H1 (cell line): Measurements from ENCODE around the gene ENO4. TPM values are rescaled to one million over a fixed set of nuclear protein-coding genes. Genes with fewer than 3 reads are reported as not detected.

ENCODE experiments used
- CTCF ChIA-PET: fragments of 300-600 bp; sonication (Branson Sonifier 250); formaldehyde crosslinking; loops from one replicate; lab custom pipeline; 2021; ENCODE audit not compliant: partially characterized antibody; lab: Charles Lee
- POLR2A ChIA-PET: fragments of 300-600 bp; sonication (Branson Sonifier 250); formaldehyde crosslinking; loops from one replicate; lab custom pipeline; 2021; ENCODE audit warnings: inconsistent platforms; ENCODE audit not compliant: partially characterized antibody; lab: Charles Lee
- DNase-seq, 2 experiments: peaks; one replicate each; pipeline versions ENCODE4 v3.0.0 to v3.0.0-alpha.2; 2010 to 2022; ENCODE audit warnings: low spot score in 2 of 2, low read depth in 1 of 2, mixed read lengths in 1 of 2
- FAIRE-seq: peaks from 2 replicates; lab custom pipeline; 2011; peaks lifted over from hg19 to GRCh38; lab: Jason Lieb, UNC
- H2AFZ ChIP-seq: 2 replicates; pipeline ENCODE4 v1.8.1; 2012; ENCODE audit warnings: low read length, inconsistent platforms
- H2AK5ac ChIP-seq: 2 replicates; pipeline ENCODE4 v1.6.1; 2013; ENCODE audit warnings: low read depth, low read length
- H2BK120ac ChIP-seq: replicated peaks from 2 replicates; pipeline ENCODE3; 2013; ENCODE audit warnings: low read depth, low read length, inconsistent platforms
- H2BK12ac ChIP-seq: 2 replicates; pipeline ENCODE4 v1.6.1; 2013; ENCODE audit warnings: low read depth, low read length
- H2BK15ac ChIP-seq: 2 replicates; pipeline ENCODE4 v1.6.1; 2013; ENCODE audit warnings: low read length
- H2BK20ac ChIP-seq: 2 replicates; pipeline ENCODE4 v1.6.1; 2013; ENCODE audit warnings: low read length
- H2BK5ac ChIP-seq: 2 replicates; pipeline ENCODE4 v1.6.1; 2013; ENCODE audit warnings: low read depth, low read length
- H3K14ac ChIP-seq: 2 replicates; pipeline ENCODE4 v1.6.1; 2013; ENCODE audit warnings: inconsistent platforms; ENCODE audit not compliant: insufficient read length
- H3K18ac ChIP-seq: 2 replicates; pipeline ENCODE4 v1.6.1; 2013; ENCODE audit warnings: low read length; ENCODE audit errors: extremely low read depth
- H3K23ac ChIP-seq: 2 replicates; pipeline ENCODE4 v1.6.1; 2013; ENCODE audit warnings: inconsistent platforms; ENCODE audit not compliant: insufficient read length
- H3K23me2 ChIP-seq: 2 replicates; pipeline ENCODE4 v1.6.1; 2013; ENCODE audit warnings: low read depth, low read length
- H3K27ac ChIP-seq: 2 replicates; pipeline ENCODE4 v1.6.1; 2011; ENCODE audit warnings: low read depth, low read length, inconsistent platforms
- H3K27me3 ChIP-seq, 4 experiments: replicated peaks in 1 of 4; 1 replicate in 1 of 4; 2 replicates in 3 of 4; pipeline versions ENCODE4 v1.6.1 to v1.8.1; 2011 to 2013; ENCODE audit warnings: low read length in 3 of 4, mild to moderate bottlenecking in 3 of 4, inconsistent platforms in 2 of 4, mixed read lengths in 2 of 4, moderate library complexity in 1 of 4; ENCODE audit not compliant: control insufficient read depth in 3 of 4, insufficient read depth in 3 of 4; ENCODE audit errors: extremely low read depth in 1 of 4
- H3K36me3 ChIP-seq, 4 experiments: 2 replicates each; pipeline versions ENCODE4 v1.6.1 to v1.8.1; 2011 to 2013; ENCODE audit warnings: mild to moderate bottlenecking in 4 of 4, low read length in 3 of 4, moderate library complexity in 2 of 4, control low read depth in 1 of 4, inconsistent platforms in 1 of 4; ENCODE audit not compliant: insufficient read depth in 4 of 4, control insufficient read depth in 2 of 4
- H3K4ac ChIP-seq: replicated peaks from 2 replicates; pipeline ENCODE3; 2013; ENCODE audit warnings: low read length, low read depth, mixed read lengths, inconsistent platforms; ENCODE audit not compliant: insufficient read length
- H3K4me1 ChIP-seq, 4 experiments: replicated peaks in 1 of 4; 1 replicate in 1 of 4; 2 replicates in 3 of 4; pipeline versions ENCODE4 v1.6.1 to v1.8.1; 2011 to 2013; ENCODE audit warnings: low read length in 3 of 4, inconsistent platforms in 2 of 4, mixed read lengths in 1 of 4; ENCODE audit not compliant: insufficient read depth in 4 of 4, control insufficient read depth in 3 of 4
- H3K4me2 ChIP-seq, 2 experiments: 2 replicates each; pipeline versions ENCODE4 v1.6.1 to v1.8.1; 2011 to 2013; ENCODE audit warnings: low read depth in 2 of 2, low read length in 2 of 2, control low read depth in 1 of 2, inconsistent platforms in 1 of 2, mild to moderate bottlenecking in 1 of 2; ENCODE audit not compliant: insufficient read depth in 1 of 2
- H3K4me3 ChIP-seq, 4 experiments: fragments of 200-600, 300-600 bp in 1 of 4; sonication (generic), shearing (Covaris generic), sonication (Bioruptor Twin) in 1 of 4; 2 replicates each; pipeline versions ENCODE4 v1.5.1 to v1.8.1; 2011 to 2016; ENCODE audit warnings: low read length in 4 of 4, low read depth in 3 of 4, control low read depth in 2 of 4, inconsistent platforms in 2 of 4, mild to moderate bottlenecking in 2 of 4, mixed read lengths in 1 of 4, moderate library complexity in 1 of 4; ENCODE audit not compliant: insufficient read depth in 2 of 4; ENCODE audit errors: extremely low read depth in 1 of 4
- H3K56ac ChIP-seq: replicated peaks from 2 replicates; pipeline ENCODE3; 2013; ENCODE audit warnings: low read depth, mild to moderate bottlenecking, mixed read lengths, low read length, inconsistent platforms; ENCODE audit not compliant: insufficient read length
- H3K79me1 ChIP-seq: 2 replicates; pipeline ENCODE4 v1.6.1; 2013; ENCODE audit warnings: low read depth, low read length, control low read depth
- H3K79me2 ChIP-seq, 2 experiments: 2 replicates each; pipeline versions ENCODE4 v1.6.1 to v1.8.1; 2012 to 2013; ENCODE audit warnings: low read length in 2 of 2, mild to moderate bottlenecking in 2 of 2, inconsistent platforms in 1 of 2; ENCODE audit not compliant: insufficient read depth in 2 of 2, control insufficient read depth in 1 of 2
- H3K9ac ChIP-seq, 4 experiments: replicated peaks in 1 of 4; 1 replicate in 1 of 4; 2 replicates in 3 of 4; pipeline versions ENCODE4 v1.6.1 to v1.8.1; 2011 to 2013; ENCODE audit warnings: low read depth in 3 of 4, low read length in 3 of 4, control low read depth in 2 of 4, mild to moderate bottlenecking in 2 of 4, moderate library complexity in 2 of 4, inconsistent platforms in 1 of 4; ENCODE audit errors: extremely low read depth in 1 of 4
- H3K9me3 ChIP-seq, 2 experiments: 2 replicates each; pipeline versions ENCODE4 v1.6.1 to v1.8.1; 2012 to 2013; ENCODE audit warnings: mild to moderate bottlenecking in 2 of 2, moderate library complexity in 2 of 2, control low read depth in 1 of 2, inconsistent platforms in 1 of 2, low read depth in 1 of 2, low read length in 1 of 2, mixed read lengths in 1 of 2; ENCODE audit not compliant: insufficient read depth in 2 of 2
- H4K20me1 ChIP-seq, 2 experiments: replicated peaks in 1 of 2; 2 replicates each; pipeline versions ENCODE3 to v1.8.1; 2011 to 2013; ENCODE audit warnings: inconsistent platforms in 2 of 2, low read length in 2 of 2, mild to moderate bottlenecking in 1 of 2; ENCODE audit not compliant: insufficient read depth in 2 of 2, control insufficient read depth in 1 of 2
- H4K5ac ChIP-seq: 2 replicates; pipeline ENCODE4 v1.6.1; 2013; ENCODE audit warnings: low read length, low read depth, mixed read lengths, inconsistent platforms; ENCODE audit not compliant: insufficient read length
- H4K8ac ChIP-seq: 2 replicates; pipeline ENCODE4 v1.8.0; 2013; ENCODE audit warnings: mild to moderate bottlenecking, moderate library complexity, low read length, inconsistent platforms; ENCODE audit not compliant: insufficient read depth; ENCODE audit errors: extremely low read depth
- H4K91ac ChIP-seq: replicated peaks from 2 replicates; pipeline ENCODE3; 2013; ENCODE audit warnings: low read length, mixed read lengths, inconsistent platforms; ENCODE audit not compliant: insufficient read length
- BCL11A ChIP-seq, 2 experiments: IDR thresholded peaks; one replicate each; pipeline ENCODE4 v1.6.1; 2011; ENCODE audit warnings: low read depth in 2 of 2, low read length in 2 of 2, mild to moderate bottlenecking in 2 of 2
- CBX8 ChIP-seq: fragments of 300-800, 300-1000 bp; sonication (generic); IDR thresholded peaks from 2 replicates; pipeline ENCODE4 v1.7.1; 2016; ENCODE audit warnings: low read depth, low read length, borderline replicate concordance
- CREB1 ChIP-seq: IDR thresholded peaks from 2 replicates; pipeline ENCODE4 v1.6.1; 2012; ENCODE audit warnings: inconsistent platforms
- EGR1 ChIP-seq: IDR thresholded peaks from 2 replicates; pipeline ENCODE4 v1.6.1; 2011; ENCODE audit warnings: low read depth, low read length, borderline replicate concordance
- GTF2F1 ChIP-seq: IDR thresholded peaks from 2 replicates; pipeline ENCODE4 v1.6.1; 2012; ENCODE audit warnings: low read depth, low read length, improper control_type of control experiment, borderline replicate concordance
- SAP30 ChIP-seq: fragments of 300-600 bp; sonication (generic); IDR thresholded peaks from 2 replicates; pipeline ENCODE4 v1.7.1; 2012; ENCODE audit warnings: low read length, moderate library complexity, mild to moderate bottlenecking, inconsistent platforms; ENCODE audit not compliant: insufficient read depth, insufficient replicate concordance
- WGBS, 2 experiments: shearing (Covaris generic) in 1 of 2; methylation state at CpG; one replicate each; pipeline versions ENCODE4 v1.1.6 to v1.1.7; 2013 to 2015; ENCODE audit warnings: low lambda C conversion rate in 2 of 2, mixed read lengths in 2 of 2, inconsistent platforms in 1 of 2, low coverage in 1 of 2, missing lambda C conversion rate in 1 of 2; ENCODE audit not compliant: insufficient replicate concordance in 2 of 2, insufficient coverage in 1 of 2, insufficient read length in 1 of 2; ENCODE audit errors: extremely low coverage in 1 of 2, missing lambda C conversion rate in 1 of 2; 5-methylcytosine and 5-hydroxymethylcytosine counted together
- polyA plus RNA-seq, 7 experiments: library from polyadenylated mRNA; depleted of rRNA in 3 of 7; stranded (reverse) in 5 of 7; unstranded in 2 of 7; fragments of >200 nt in 5 of 7; fragments of 200-250 nt in 2 of 7; gene quantifications; 1 replicate in 5 of 7; 2 replicates in 1 of 7; 4 replicates in 1 of 7; pipeline versions ENCODE4 v1.2.1 to v1.2.3, GENCODE V29; 2011 to 2013; ENCODE audit warnings: missing spikeins in 2 of 7, mixed read lengths in 2 of 7
- total RNA-seq: library from RNA; stranded (reverse); fragmentation: NEBNext Ultra II Directional; extraction: Animal tissue kit (Norgen Biotek cat#: 25700); gene quantifications from 2 replicates; pipeline ENCODE4 v1.2.1, GENCODE V29; 2021
- TF ChIP-seq, protein P1 (sequence below): IDR thresholded peaks from 2 replicates; pipeline ENCODE4 v1.6.1; 2011; ENCODE audit warnings: low read depth, mild to moderate bottlenecking, low read length; ENCODE audit not compliant: insufficient read depth

The ENO4 gene
- total and polyA plus RNA-seq, 2 of the 8 experiments (the other 6 are each of a cell fraction or from before 2014, with no cell fraction given), result 0.77 TPM; not detected in 1

DNA sequence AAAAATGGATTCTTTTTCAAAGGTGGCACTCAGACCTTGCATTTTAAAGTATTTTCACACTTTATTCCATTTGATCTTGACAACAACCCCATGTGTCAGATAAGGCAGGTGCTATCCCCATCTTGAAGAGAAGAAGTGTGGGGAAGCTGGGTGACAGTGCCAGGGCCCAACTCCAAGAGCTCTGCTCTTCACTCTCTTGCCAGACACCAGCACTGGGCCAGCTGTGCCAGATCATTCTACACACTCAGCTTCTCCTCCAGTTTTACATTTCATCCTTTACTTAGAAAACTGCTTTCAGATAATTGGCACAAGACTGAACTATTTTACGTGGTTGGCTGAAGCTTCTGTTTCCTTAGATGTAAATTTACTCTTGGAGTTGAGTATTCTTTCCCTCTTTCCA, 64.4 kb downstream of the ENO4 start:
- Histone ChIP-seq H3K9me3 (no peaks in the 10 kb centered on the region), H3K4me3 (no peak overlapping the region), H3K79me1 (no peaks in the 10 kb centered on the region), H3K4me1 (0 out of 7 replicates have a peak, but pooled peaks cover 0 to 2% (median 0%) of the 10 kb centered on the region in 4 experiments), H3K9ac (no peak overlapping the region), H4K91ac (no peak overlapping the region), H2BK5ac (no peak overlapping the region), H3K23me2 (no peaks in the 10 kb centered on the region), H3K4me2 (no peak overlapping the region), H3K4ac (no peak overlapping the region), H4K20me1 (no peaks in the 10 kb centered on the region), H3K27ac (no peak overlapping the region), H2AFZ (no peak overlapping the region), H3K56ac (no peak overlapping the region), H4K8ac (no peak overlapping the region), H2BK20ac (no peak overlapping the region), H3K36me3 (peaks cover 0 to 5% (median 0%) of the 10 kb centered on the region in 4 experiments; a peak in 2 of 8 replicates), H2BK12ac (no peak overlapping the region), H3K23ac (no peak overlapping the region), H3K79me2 (no peaks in the 10 kb centered on the region), H2AK5ac (no peak overlapping the region), H3K18ac (no peak overlapping the region), H2BK120ac (no peak overlapping the region), H4K5ac (no peak overlapping the region), H3K27me3 (no peaks in the 10 kb centered on the region), H2BK15ac (no peak overlapping the region), H3K14ac (no peak overlapping the region)
- ChIA-PET POLR2A (no interaction called here), CTCF (interaction anchor here (0.6 kb wide), 2 partner anchors 43 to 419 kb away, joined by 3 read pairs; no protein-coding TSS in a partner anchor)
- WGBS, 2 experiments, result 86% methylated on average over 1 of the region's 1 CpG; no CpG with 5 or more reads in 1 of the 2 experiments
- TF ChIP-seq CBX8 (no peak), CREB1 (no peak), GTF2F1 (no peak), BCL11A (IDR thresholded peaks at IDR 0.05; ENCODE audit: low read depth in 2 of 2, low read length in 2 of 2) (no peak), EGR1 (no peak), SAP30 (no peak)
- TF ChIP-seq, protein P1, sequence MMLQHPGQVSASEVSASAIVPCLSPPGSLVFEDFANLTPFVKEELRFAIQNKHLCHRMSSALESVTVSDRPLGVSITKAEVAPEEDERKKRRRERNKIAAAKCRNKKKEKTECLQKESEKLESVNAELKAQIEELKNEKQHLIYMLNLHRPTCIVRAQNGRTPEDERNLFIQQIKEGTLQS, result no peak
- no peak for DNase-seq
- FAIRE-seq, result no peak
